ENCODE results near the gene HMG20A. TPM values are rescaled to one million over a fixed set of nuclear protein-coding genes. Genes with fewer than 3 reads are reported as not detected.

Gene HMG20A
- total RNA-seq, 1 donor from 2014 or later: 58.4 TPM

DNA sequence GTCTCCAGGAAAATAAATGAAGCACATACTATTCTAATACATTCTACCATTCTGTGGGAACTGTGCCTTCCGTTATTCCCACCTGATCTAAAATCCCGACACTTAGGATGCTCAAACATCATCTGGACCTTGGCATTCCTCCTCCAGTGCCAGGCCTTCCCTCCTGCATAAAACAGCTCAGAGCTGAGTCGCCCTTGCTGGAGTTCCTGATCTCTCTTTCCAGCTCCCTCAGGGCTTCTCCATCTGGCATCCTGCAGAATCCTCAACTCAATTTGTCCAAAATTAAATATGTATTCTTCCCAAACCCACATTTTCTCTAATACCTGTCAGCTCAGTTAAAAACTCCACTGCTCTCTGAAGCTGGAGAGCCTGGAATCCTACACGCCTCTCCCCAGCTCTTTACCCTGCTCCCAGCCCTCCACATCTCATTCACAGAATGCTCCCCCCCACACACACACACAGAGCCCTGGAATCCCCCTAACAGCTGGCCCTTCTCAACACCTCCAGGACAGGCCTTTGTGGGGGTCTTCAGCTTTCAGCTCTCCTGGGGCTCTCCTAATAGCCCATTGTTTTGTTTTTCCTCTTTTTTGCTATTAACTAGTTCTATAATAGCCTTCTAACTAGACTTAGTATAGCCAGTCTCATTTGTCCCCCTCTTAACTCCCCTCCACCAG lies 78.5 kb downstream of the HMG20A start:
- no peak for DNase-seq (ENCODE audit: low spot score)

DNA sequence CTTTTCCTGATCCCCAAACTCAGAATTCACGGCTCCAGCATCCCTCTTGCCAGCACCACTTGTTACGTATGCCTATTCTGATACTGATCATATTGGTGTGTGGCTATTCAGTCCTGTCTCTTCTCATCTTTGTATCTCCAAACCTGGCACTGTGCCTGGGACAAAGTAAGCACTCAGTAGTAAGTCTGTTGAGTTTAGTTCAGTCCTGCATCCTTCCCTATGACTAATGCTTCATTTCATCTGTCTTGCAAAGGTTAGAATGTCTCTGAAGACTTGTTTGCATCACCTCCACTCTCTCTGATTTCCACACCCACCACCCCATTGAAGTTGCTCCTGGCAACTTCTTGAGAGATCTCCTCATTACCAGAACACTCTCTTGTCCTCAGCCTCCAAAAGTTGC lies 80.3 kb downstream of the HMG20A start:
- DNase-seq (ENCODE audit: low spot score): no peak

DNA sequence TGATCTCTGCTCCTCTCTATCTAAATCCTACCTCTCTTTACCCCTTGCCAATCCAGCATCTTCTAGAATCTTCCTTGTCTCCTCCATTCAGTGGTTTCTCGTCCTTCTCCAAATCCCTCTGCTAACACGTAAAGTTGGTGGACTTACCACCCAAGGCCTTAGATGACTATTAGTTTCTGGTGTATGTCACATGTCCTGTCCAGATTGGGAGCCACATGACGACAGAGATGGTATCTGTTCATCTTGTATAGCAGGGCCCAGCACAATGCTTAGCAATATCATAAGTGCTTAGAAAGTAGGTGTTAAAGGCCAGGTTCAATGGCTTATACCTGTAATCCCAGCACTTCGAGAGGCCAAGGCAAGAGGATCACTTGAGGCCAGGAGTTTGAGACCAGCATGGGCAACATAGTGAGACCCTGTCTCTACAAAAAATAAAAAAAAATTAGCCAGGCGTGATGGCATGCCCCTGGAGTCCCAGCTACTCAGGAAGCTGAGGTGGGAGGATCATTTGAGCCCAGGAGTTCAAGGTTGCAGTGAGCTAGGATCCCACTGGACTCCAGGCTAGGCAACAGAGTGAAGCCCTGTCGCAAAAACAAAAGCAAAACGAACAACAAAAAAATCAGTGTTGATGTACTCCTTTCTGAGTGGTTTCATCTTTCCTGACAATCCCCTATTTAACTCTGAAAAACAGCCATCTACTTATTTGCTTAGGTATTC lies 81.8 kb downstream of the HMG20A start:
- DNase-seq (ENCODE audit: low spot score): no peak

DNA sequence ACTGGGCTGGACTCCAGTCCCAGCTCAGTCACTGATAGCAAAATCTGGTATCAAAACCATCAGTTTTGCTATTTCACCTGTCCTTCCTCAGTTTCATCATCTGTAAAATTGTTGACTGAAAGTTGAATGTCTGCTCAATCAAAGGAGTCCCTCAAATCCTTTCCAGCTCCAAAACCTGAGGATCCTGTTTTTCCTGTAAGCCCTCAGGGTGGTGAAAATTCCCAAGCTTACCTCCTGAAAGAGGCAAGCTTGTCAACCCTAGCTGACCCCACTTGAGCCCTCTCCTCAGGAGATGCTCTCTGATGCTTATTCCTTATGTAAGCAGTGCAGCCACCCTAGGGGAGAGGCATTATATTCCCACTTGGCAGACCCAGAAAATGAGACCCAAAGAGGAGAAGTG lies 82.6 kb downstream of the HMG20A start:
- DNase-seq (ENCODE audit: low spot score): no peak

DNA sequence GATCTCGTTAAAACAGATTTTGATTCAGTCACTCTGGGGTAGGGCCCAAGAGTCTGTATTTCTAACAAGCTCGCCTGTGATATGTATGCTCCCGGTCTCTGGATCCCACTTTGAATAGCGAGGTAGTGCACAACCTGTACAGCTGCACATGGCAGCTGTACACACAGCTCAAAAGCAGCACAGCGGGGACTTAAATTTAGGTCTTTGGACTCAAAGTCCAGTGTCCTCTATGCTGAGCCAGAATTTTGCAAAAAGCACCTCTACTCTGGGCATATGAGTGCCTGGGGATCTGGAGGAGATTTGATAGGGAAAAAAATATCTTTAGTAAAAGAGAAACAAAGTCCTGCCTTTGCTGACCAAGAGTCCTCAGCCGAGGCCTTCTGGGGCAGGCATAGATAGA lies 83.1 kb downstream of the HMG20A start:
- DNase-seq (ENCODE audit: low spot score): no peak

DNA sequence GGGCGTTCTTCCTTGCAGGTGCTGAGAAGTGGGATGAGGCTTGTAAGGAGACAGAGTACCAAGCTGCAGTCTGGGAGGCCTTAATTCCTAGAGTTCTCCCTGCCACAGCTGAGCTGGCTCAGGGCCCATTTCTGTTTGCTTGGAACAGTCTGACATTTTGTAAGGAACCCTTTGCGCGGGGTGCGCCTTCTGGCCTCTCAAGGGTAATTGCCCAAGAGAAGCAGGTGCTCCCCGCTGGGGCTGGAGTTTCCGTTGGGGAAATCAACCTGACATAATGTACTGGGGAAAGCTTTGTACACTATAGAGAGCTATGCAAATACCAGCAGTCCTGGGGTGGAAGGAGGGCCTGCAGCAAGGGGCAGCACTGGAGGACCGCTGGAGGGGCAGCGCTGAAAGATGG lies 83.6 kb downstream of the HMG20A start:
- DNase-seq (ENCODE audit: low spot score): no peak

DNA sequence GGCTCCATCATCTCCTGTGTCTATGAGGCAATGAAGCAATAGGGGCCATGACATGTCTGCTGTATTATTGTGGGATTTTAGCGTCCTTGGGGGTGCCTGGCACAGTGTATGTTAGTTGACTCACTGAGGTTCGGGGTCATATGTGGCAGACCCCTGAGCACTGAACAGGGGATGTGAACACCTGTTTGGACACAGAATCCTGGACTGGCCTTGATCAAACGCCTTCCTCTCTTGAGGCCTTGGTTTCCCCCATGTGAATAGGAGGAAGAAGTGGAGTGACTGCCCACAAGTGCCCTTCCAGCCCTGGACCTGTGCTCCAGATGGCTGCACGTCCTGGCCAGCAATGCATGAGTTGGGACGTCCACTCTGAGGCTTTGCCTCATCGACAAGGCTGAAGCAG lies 84.2 kb downstream of the HMG20A start:
- DNase-seq (ENCODE audit: low spot score): no peak

DNA sequence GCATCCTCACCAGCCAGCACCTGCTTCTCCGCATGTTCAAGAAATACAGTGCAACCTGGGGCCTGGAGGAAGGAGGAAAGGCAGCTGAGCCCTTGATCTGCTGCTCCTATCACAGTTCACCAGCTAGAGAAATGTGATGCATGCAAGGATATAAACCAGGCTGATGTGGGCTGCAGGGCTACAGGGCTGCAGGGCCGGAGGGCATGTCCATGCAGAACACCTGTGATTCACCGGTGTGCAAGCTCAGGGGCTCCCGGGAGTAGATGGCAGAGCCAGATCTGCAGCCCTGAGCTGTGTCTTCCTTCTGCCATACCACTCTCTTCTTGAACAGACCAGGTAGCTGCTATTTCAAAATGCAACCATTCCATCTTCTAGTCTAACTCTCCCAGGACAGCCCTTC lies 84.9 kb downstream of the HMG20A start:
- DNase-seq (ENCODE audit: low spot score): no peak

DNA sequence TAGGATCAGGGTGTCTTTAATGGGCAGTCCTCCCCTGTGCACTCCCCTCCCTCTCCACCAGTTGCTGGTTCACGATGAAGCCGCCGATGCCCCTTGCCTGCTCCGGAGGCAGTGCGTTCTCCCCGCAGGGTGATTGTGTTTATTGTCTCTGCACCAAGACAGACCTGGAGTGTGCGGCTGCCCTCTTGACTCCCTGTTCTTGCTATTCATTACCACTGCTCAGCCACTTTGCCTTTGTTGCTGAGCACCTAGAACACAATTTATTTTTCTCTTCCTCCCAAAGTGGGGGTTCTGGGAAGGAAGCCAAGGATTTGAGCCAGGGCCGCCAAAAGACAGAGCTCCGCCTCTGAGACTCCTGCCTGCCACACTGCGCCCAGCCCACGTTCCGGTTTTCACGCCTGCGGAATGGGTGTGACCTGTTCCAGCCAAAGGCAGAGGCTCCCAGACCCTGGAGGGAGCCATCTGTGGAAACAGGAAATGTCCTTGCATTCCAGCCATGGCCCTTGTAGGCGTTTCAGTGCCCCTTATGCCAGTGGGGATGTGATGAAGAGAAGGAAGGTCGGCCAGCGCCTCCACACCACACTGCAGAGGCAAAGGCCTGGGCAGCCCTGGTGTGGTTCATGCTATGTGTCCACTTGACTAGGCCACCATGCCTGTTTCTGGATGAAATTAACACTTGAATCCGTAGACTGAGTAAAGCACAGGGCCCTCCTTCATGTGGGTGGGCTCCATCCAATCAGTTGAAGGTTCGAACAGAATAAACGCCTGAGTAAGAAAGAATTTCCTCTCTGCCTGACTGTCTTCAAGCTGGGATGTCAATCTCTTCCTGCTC lies 85.8 kb downstream of the HMG20A start:
- peak; percentile 67 for DNase-seq (ENCODE audit: low spot score)

DNA sequence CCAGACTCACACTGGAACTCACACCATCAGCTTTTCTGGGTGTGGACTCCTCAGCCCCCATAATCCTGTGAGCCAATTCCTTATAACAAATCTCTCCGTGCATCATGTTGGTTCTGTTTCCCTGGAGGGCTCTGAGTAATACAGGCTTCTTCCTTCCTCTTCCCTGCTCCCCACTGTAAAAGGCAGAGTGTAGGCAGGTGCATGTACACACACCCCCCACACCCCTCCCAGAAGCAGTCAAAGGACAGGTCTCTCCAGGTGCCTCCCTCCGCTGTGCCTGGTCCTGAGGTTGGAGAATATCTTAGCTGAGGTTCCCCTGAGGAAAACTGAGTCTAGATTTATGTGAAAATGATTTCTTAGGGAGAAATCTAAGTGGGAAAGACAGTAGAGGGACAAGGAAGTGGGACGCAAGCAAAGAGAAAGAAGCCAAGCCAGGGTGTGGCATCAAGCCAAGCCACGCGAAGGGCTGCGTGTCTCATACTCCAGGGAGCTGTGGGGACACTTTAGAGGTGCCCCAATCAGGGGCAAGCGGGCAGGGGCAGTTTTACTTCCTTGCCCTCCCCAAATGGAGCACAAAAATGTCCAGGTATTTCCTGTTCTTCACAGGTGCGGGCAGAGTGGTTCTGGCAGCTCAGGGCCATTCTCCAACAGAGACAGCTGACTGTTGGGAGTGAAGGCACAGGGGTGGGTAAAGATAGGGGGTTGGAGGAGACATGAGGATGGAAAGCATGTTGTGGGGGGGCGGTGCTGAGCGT lies 86.6 kb downstream of the HMG20A start:
- peak; percentile 72 for DNase-seq (ENCODE audit: low spot score)

DNA sequence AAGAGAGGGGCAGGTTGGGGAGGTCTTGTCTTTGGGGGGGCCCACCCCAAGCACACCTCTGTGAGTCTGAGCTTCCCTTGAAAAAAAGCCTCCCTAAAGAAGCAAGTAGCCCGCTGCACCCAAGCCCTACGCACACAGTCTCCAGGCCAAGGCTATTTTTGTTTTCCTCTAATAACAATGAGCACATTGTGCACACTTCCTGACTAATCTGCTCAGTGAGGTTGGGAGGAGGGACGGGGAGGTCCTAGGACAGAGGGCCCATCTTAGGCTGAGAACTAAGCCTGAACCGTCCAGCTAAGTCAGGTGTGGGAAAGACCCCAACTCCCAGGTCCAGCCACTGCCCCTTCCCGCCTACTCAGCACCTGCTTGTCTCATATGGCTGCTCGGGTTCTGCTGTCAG lies 87.2 kb downstream of the HMG20A start:
- no peak for DNase-seq (ENCODE audit: low spot score)

DNA sequence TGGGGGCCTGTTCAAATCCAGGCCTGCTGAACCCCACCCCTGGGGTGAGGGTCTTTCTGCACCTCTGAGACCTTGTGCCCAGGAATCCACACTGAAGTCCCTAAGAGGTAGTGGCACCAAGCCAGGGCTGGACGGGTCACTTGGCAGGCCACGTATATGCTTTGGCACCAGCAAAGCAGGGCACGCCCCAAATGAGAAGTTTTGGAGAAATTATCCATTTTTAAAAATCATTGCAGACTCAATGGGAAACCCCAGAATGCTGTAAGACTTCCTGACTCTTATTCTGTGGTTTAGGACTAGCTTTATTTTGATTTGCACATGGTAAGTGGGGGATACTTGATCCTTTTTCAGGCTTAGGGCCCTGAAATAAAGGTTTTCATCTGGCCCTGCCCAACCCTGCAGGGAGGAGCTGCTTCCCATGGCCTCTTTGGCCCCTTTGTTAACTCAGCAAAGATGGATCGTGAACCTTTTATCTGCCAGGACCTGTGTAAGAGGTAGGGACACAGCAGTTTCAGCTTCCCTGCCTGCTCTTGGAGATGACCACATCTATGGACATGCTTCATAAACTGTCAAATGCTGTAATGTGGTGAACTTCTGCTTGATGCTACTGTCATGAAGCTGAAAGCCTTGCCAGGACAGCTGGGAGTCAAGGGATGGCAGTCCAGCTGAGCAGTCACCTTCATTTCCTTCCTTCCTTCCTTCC lies 88.0 kb downstream of the HMG20A start:
- no peak for DNase-seq (ENCODE audit: low spot score)

DNA sequence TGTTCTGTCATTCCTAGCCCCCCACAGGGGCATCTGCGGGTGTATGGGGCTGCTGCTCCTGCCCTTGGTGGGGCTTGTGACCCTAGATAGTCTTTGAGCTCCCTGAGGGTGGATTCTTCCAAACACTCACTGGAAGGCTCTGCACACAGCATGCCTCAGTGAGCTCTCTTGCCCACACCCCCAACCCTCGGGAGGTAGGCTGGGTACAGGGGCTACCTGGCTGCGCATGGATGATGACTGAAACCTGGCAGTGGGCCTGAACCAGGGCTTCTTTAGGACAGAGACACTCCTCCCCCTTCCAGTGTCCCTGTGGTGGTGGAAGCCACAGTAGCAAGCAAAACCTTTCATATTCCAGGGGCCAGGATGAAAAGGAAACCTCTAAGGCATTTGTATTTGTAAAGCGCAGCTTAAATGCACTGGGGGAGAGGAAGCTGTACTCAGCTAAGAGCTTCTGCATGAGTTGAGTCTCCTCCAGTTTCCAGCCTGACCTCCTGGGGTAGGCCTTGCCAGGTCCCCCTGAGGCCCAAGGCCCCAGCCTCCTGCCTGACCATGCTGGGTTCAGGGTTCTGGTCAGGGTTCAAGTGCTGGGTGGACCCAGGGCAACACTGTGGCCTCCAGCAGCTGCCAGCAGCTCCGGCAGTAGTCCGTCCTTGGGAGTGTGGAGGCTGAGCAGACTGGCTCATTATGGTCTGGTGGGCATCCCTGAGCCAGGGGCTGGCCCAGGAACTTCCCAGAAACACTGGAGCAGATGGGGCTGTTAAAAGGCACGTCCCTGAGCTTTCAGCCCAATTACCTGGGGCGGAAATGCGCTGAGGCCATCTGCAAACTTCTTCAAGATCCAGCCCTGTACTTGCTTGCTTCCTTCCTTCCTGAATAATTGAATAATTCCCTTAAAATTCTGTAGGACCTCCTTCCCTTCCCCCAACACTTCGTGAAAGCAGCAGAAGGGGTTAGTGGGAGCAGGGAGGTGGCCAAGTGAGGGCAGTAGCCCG lies 89.7 kb downstream of the HMG20A start:
- no peak for DNase-seq (ENCODE audit: low spot score)

DNA sequence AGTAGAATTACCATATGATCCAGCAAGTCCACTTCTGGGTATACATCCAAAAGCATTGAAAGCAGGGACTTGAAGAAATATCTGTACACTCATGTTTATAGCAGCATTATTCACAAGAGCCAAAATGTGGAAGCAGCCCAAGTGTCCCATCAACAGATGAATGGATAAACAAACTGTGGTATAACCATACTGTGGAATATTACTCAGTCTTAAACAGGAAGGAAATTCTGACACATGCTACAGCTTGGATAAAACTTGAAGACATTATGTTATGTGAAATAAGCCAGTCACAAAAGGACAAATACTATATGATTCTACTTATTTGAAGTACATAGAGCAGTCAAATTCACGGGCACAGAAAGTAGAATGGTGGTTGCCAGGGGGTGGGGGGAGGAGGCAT lies 91.2 kb downstream of the HMG20A start:
- no peak for DNase-seq (ENCODE audit: low spot score)

DNA sequence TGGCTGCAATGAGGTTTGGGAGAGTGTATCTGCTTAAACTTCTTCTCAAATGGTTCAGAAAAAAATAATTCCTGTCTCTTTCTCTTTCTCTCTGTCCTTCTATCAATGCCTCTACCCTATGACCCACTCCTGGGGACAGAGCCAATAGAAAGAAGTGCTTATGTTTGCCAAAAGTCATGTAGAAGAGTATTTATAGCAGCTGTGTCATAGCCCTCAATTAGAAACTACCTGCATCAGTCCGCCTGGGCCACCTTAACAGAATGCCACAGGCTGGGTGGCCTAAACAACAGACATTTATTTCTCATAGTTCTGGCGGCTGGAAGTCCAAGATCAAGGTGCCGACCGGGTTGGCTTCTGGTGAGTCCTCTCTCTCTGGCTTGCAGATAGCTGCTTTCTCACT lies 92.5 kb downstream of the HMG20A start:
- no peak for DNase-seq (ENCODE audit: low spot score)

DNA sequence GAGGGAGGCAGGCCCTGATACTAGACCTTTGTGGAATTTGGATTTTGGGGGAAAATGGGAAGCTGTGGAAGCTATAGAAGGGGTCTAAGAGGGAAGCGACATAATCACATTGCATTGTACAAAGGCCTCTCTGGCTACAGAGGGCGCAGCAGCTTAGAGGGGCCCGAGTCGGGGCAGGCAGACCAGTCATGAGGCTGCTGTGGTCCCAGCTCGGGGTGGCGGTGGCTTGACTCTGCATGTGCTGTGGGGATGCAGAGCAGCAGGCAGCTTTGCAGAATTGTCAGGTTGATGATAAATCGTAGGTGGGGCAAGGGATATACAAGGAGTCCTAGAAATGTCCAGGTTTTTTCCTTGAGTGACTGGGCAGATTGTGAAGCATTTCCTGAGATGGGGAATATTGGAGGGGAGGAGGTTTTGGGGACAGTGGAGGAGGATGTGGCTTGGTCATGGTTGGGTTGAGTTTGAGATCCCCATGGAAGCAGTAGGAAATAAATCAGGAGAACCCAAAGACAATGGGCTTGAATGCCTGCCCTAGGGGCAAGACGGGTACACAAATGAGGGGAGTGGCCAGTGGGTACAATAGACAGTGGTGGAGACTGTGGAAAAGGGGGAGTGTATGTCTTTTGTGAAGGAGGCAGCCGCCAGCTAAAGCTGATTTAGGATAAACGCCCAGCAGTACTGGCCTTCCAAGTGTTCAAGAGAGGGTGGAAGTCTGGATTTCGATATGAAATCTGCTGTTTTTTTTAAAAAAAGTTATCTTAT lies 94.1 kb downstream of the HMG20A start:
- no peak for DNase-seq (ENCODE audit: low spot score)

DNA sequence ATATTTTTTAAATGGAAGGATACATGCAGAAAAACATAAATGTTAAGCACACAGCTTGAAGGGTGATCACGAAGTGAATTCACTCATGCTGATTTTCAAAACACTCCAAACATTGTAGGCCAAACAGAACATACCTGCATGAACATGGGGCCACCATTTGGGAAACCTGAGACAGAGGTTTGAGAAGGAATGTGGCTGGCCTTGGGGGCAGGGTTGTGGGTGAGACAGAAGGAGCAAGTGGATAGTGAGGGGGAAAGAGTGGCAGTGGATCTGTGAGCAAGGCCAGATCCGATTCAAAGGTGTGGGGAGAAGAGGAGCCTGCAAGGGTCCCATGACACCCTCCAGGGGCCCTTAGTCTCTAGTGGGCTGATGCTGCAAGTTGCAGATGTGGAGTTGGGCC lies 94.9 kb downstream of the HMG20A start:
- no peak for DNase-seq (ENCODE audit: low spot score)

DNA sequence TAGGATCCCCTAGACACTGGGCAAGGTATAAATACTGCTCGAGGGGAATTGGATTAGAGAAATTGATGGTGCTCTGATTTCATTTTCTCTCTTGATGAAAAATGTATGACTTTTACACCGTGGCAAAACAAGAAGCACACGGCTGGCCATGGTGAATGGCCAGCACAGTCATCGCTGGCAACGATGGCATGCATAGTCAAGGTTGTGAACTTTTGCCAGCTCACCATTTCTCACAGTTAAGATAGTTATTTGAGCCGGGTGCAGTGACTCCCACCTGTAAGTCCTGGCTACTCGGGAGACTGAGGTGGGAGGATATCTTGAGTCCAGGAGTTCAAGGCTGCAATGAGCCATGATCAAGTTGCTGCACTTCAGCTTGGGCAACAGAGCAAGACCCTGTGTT lies 95.4 kb downstream of the HMG20A start:
- no peak for DNase-seq (ENCODE audit: low spot score)

DNA sequence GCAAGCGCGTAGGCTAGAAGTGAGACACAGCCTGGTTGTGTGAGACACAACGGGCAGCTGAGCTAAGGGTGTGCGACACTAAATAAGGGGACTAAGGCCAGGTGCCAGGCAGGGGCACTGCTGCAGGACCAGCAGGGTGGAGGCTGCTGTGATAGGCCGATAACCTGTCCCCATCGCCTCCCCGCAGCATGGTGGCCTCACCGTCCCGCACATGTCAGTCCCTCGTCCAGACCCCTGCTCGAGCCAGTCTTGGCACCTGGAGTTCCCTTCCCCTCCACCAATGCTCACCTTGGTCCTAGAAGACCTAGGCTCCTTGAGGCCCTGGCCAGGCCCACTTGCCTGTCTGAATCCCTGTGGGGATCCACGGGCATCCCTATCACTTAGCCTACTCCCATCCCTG lies 96.1 kb downstream of the HMG20A start:
- no peak for DNase-seq (ENCODE audit: low spot score)

Data from ureter (tissue), 1 donor.